ENCODE results near the gene YY2.
A peak's percentile ranks its signal among the peaks of the same experiment; 100 is the strongest.
"Not testable (repeated sequence)": the region's sequence is repeated elsewhere in the genome, so short reads cannot be mapped to it uniquely, and the experiment has no call there.

The YY2 gene
- 0.39 to 0.61 reads per million in 2 donors for total RNA-seq

DNA sequence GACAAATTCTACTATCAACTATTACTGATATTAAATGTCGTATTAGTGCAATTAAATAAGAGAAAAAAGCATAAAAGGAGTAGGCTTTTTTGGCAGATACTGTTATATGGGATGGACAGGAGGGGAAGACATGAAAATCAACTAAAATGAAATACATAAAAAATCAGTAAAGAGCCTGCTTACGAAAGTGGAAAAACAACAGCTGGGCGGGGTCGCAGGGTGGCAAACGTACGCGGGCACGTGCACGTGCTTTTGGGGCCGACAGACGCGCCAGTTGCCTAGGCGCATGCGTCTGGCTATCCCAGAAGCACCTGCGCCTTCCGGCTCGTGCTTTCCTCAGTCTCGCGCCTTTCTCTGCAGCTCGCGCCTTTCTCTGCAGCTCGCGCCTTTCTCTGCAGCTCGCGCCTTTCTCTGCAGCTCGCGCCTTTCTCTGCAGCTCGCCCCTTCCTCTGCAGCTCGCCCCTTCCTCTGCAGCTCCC, at the start of gene YY2:
Gene YY2, plus strand, starts transcription at position 51 of the 479 bp plus-strand sequence. CDS start 498 bp downstream, outside the sequence.
- DNase-seq, result no peak

DNA sequence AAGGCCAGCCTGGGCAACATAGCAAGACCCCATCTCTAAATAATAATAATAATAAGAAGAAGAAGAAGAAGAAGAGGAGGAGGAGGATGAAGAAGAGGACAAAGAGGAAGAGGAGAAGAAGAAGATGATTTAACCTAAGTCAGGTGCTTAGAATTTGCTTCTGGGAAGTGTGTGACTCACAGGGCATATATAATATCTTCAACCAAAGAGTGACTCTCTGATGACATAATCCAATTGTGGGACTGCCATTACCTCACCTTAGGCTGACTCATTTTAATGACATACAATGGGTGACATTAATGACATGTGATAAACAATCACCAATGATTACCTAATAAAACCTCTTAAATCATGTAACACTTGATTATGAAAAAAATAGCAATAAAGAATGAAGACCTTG, 49.1 kb upstream of the YY2 start:
- no peak for DNase-seq

DNA sequence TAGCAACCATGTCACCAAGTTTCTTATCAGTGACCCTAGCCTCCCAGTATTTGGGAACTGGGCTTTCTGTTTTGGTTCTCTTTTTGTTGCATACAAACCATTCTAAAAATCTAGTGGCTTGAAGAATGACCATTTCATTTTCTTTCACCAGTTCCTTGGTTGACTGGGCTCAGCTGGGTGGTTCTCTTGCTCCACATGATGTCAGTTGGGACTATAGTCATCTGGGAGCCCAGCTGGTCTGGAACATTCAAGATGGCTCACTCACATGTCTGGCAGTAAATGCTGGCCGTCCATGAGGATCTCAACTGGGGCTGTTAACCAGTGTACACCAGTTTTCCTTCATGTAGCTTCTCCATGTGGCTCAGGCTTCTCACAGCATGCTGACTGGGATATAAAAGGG, 44.0 kb upstream of the YY2 start:
- DNase-seq, result no peak

DNA sequence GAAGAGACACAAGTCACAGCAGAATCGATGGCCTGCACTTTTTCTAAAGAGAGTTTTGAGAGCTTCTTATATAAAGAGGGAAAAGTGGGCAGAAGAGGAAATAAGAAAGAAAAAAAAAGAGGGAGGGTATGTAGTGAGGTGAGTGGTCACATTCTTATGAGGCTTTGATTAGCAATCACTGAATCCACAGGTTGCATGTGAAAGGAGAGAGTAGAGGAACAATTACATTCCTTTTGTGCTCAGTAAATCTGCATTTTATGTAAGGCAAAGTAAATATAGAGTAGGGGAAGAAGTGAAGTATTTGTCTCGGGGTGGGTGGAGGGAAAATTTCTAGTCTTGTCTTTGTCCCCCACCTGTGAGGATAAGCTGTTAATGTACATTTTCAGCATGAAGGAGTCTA, 43.2 kb upstream of the YY2 start:
- DNase-seq, result no peak

DNA sequence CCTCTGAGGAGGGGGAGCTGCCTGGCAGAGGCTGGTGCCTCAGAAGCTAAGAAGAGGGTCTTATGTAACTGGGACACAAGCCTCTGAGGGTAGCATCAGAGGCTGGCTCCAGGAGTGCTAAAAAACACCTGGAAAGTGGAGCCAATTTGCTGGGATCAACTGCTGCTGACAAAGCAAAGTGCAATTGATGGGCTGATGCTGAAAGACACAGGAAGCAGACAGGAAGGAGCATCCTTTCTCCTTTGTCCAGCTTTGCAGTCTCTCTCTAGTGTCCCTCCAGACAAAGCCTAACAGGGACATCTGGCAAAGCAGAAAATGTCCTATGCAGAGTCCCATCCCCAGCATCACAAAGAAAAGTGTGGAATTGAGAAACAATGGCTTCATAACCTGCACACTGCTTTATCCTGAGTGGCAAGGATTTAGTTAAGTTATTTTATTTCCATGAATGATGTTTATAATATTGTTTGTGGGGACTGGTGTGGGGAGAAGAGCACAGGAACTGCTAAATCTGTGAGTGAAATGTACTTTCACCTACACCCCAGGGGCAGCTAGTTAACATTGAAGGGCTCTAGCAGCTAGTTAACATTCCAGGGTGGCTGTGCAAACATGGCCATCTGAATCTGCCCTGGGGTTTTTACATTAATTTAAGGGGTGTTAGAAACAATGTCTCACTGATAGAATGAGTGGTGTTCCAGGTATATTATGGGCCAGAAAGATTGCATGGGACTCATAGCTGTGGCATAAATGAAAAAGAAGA, 42.0 kb upstream of the YY2 start:
- no peak for DNase-seq

DNA sequence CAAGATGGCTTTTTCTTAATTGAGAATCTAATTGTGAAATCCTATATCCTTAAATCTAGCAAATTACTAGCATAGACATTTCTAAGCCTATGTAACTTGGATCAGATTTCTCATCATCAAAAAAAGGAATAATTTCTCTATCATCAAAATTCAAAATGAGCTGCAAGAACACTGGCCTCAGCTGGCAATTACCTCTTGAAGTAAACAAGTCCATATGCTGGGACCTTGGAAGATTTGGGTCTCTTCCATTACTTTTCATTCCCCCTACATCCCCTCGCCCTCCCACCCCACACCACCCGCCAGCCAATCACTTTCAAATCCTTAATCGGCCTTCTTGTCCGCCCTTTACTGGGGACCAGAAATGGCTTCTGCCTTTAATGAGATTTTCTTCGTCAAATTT, 39.7 kb upstream of the YY2 start:
- DNase-seq, result no peak

DNA sequence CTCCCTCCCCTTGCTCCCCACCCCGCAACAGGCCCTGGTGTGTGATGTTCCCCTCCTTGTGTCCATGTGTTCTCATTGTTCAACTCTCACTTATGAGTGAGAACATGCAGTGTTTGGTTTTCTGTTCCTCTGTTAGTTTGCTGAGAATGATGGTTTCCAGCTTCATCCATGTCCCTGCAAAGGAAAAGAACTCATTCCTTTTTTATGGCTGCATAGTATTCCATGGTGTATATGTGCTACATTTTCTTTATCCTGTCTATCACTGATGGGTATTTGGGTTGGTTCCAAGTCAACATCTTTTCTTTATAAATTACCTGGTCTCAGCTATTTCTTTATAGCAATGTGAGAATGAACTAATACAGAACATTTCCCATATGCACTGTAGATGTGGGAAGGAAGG, 35.6 kb upstream of the YY2 start:
- not testable (repeated sequence) for DNase-seq

DNA sequence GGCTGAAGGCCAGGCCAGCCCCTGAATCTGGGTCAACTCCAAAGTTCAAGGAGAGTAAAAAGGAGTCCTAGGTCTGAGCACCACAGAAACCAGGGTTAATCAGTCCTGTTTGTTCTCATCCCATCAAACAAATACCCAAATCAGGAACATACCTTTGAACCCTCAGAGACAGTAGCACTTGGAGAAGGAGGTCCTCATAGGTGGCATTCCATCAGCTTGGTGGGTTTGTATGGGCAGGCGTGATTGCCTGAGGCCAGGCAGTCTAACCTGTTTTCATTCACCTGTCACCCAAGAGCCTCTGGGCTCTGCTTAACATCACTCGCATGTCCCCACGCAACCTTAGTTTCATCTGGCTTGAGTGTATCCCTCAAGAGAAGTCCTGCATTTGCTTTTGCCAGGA, 33.9 kb upstream of the YY2 start:
- no peak for DNase-seq

DNA sequence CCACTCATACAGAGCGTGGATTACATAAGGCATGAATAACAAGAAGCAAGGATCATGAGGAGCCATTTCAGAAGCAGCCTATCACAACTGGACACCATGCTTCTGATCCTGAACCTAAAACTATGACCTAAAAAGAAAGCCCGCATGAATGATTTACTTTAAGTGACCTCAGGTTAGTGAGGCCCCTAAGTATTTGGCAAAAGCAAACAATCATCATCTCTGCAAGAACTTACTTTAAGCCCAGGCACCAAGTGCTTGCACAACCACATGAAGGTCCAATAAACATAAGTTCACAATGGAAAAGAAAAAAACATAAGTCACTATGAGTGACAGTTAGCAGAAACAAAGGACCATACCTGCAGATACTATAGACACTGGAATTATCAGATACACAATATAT, 24.3 kb upstream of the YY2 start:
- DNase-seq, result no peak

DNA sequence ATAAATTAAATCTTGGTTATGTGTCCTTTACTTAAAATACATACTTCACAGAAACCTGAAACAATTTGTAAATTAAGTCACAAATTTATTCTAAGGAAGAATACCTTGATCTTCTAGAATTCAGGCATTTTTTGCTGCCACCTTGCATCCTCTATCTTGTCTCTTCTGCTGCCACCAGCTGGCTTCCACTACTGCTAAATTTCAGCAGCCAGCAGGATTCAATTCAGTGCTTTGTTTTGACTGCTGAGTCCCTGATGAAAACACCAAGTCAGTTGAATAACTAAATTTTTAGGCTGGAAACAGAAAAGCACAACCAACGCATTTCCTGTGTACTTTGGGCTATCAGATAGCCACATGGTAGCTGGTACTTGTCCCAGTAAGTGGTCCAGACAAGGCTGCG, 18.7 kb upstream of the YY2 start:
- no peak for DNase-seq

DNA sequence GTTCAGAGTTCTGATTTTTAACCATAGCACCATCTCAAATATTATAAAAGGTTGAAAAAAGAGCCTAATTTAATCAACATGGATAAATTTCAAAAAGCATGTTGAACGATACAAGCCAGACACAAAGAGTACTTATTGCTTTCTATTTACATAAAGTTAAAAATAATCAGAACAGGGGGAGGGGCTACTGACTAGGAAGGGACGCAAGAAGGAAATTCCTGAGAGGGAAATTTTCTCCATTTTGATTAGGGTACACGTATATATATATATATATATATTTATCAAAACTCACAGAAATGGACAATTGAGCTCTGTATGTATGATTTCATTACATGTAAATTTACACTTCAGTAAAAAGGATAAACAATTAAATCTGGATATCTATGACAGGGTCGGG, 16.9 kb upstream of the YY2 start:
- no peak for DNase-seq

DNA sequence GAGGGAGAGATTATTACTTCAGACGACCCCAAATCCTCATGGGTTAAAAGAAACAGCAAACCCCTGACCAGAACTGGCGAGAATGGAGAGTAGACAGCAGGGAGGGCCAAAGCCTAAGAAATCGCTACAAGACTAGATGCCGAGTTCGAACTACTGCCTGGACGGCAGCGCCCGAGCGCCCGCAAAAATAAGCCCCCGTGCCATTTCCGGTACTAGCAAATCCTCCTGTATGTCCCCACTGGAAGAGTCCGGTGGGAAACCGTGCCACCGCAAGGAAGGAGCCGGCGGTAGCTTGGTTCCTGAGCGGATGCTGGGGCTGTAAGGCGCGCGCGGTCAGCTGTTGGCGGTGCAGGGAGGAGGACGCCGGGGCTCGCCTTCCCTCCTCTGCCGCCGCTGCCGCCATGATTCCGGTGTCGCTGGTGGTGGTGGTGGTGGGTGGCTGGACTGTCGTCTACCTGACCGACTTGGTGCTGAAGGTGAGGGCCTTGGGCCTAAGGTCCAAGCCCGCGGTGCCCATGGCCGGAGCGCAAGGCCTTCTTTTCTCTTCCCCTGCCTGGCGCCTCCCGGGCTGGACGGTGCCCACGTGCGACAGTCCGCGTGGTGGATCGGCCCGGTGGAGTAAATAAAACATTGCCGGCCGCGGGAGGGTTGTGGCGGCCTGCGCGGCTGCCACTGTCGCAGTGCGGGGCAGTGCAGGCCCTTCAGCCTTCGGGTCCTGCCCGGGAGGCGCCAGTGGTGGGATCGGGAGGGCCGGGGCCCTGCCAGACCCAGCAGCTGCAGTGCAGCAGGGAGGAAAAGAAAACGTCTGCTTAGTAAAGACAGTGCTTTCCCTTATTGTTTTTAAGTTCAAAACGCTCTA, 16.2 kb upstream of the YY2 start, which contains the start of gene MBTPS2:
Gene MBTPS2, plus strand, starts transcription at position 284 of the 859 bp plus-strand sequence. Its CDS starts 118 bp downstream, at position 402.
- DNase-seq, result peak; percentile 50

DNA sequence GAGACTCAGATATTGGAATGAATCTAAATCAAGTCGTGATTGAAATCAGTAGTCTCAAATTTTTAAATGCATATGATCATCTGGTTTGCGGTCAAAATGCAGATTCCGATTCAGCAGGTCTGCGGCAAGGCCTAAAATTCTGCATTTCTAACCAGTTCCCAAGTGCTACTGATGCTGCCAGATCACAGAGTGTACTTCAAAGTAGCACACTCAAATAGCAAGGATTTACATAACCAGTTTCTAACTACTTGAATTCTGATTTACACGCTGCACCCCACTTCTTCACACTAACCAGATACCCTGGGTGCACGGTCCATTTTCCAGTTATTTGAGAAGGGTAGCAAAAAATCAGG, 15.6 kb upstream of the YY2 start:
- no peak for DNase-seq

DNA sequence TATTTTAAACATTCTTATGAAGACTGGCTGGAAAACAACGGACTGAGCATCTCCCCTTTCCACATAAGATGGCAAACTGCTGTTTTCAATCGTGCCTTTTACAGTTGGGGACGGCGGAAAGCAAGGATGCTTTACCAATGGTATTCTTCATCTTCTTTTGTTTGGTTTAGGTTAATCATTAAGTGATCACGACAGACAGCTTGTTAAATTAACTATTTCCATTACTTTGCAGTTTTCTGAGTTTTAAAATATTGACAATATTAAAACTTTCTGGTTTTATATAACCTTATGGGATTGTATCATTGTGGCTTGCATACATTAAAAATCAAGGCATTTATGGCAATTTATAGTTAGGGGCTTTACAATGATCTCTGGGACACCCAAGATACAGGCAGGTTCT, 12.6 kb upstream of the YY2 start:
- no peak for DNase-seq

DNA sequence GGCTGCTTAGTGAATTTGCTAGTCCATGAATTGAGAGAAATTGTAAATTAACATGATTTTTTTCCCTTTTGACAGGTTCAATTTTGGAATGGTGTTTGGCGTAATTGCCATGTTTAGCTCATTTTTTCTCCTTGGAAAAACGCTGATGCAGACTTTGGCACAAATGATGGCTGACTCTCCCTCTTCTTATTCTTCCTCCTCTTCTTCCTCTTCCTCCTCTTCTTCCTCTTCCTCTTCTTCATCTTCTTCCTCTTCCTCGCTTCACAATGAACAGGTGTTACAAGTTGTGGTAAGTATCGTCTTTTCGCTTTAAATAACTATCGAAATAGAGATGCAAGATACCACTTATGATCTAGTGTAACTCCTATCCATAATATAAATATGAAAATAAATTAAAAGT, 10.7 kb upstream of the YY2 start:
- DNase-seq, result no peak

DNA sequence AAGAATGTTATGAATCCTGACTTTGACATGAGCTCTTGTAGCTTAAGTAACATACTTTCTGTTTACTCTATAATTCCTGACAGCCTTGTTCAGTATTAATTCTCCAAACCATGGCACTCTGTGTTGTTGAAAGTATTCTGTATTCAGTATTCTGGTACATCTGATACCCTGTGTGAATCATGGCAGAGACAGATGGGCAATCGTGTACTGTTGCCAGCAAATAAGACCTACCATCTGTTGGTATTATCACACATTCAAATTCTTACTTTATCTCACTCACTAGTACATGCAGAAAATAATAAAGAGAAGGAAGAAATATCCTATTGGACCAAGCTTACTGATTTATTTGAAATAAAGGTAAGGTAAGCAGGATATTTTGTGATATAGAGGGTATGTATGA, 8.4 kb upstream of the YY2 start:
- DNase-seq, result no peak

DNA sequence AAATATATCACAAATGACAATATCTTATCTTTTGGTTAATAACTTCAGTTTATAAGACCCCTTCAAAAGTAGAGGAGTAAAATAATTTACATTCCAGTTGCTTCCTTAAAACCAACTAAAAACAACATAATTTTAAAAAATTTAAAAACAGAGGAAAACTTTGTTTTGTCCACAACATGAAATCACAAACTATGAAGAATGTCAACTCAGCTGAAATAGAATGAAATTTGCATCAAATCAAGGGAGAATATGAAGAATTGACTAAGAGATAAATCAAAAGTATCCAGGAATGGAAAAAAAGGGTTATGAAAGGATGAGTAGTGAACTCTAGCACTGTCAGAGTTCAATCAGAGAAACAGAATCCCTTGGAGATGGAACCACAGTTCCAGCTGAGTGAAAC, 2.2 kb upstream of the YY2 start:
- no peak for DNase-seq

DNA sequence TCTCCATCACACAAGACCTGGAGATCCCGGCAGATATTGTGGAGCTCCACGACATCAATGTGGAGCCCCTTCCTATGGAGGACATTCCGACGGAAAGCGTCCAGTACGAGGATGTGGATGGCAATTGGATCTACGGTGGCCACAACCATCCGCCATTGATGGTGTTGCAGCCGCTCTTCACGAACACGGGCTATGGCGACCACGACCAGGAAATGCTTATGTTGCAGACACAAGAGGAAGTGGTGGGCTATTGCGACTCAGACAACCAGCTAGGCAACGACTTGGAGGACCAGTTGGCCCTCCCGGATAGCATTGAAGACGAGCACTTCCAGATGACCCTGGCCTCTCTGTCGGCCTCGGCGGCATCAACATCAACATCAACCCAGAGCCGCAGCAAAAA, 717 bp downstream of the YY2 start:
- no peak for DNase-seq

DNA sequence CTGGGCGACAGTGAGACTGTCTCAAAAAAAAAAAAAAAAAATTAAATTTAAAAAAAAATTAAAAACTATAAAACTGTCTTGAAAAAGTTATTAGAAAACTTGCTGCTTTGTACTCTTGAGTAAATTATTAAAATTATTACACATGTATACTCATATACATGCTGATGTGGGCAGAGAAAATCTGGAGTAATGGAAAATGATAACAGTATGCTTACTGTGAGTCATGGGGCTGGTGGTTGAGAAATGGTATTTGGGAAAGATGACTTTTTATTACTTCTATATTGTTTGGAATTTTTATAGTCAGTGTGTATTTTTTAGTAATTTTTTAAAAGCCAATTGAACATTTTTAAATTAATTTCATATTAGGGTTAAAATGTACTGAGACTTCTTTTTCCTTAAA, 7.5 kb downstream of the YY2 start:
- DNase-seq, result no peak

DNA sequence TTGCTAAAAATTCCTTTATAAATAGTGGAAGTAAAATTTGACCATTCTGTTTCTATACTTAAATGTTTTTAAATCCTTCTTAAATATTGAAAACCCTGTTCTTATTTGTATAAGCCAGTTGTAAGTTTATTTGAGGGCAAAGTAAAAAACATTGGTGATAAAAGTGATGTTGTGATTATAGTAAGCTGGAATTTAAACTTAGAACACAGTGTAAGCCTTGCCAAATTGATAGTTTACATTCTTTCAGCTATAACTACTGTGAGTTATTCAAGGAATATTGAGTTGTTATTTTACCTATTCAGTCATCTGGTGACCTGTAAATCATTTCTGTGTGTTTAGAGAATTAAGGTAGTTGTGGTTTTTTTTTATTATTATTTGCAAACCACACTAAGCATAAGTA, 9.6 kb downstream of the YY2 start:
- no peak for DNase-seq

DNA sequence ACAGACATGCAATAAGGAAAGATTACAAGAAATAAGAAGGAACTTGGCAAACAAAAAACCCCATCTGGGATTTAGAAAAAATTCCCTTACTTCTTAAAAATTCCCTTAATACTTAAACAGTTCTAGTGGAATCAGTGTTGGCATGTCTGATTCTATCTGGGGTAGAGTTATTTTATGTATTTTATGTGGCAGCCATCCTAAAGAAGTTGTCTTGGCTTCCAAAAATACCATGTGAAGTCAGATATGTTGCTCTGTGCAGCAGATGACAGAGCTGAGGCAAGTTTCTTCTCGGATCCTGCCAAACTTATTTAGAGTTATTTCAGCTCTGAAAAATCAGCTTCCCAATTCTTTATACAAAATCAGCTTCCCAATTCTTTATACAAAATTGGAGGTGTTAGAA, 14.7 kb downstream of the YY2 start:
- DNase-seq, result no peak

DNA sequence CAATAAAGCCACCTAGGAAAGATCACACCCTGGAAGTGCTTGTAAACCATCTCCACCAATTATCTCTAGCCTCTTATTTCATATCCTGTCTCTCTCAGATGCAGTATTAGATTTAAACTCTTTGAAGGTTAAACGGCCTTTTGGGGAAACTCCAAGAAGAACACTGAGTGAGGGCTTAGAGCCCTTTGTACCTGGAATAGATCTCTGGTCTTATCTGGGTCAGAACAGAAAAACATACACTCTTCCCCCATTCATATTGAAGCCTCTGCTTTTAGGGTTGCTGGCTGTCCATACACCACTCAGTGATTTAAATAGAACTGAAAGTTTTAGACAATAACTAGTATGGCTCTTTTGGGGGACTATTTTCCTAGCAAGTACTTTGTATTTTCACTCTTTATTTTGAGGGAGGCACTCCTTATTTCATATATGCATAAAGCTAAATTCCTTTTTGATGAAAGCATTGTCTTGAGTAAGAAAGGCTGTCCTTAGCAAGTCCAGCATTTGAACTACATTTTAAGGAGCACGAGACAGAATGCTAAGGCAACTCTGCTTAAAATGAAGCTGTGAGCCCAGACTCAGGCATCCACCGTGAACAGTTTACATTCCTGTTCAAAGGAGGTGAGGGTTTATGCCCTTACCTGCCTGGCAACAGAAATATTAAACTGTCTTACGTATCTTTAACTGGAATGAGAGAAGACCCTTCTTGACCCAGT, 17.4 kb downstream of the YY2 start:
- no peak for DNase-seq

DNA sequence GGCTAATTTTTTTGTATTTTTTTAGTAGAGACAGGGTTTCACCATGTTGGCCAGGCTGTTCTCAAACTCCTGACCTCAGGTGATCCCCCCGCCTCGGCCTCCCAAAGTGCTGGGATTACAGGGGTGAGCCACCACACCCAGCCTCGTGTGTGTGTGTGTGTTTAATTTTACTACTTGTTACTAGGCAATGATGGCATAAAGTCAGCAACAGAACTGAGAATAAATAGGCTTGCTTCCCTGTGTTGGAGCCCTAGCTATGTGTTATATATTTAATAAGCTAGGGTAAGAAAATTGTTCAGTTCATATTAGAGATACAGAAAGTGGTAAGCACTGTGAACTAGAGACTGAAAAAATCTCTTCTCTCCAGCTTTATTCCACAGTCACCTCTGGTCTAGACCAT, 18.4 kb downstream of the YY2 start:
- DNase-seq, result not testable (repeated sequence)

All from activated gamma-delta T cell (primary cell).